K562 (cell line): ENCODE measurements around the gene ZIC2. TPM values are rescaled to one million over a fixed set of nuclear protein-coding genes. Genes with fewer than 3 reads are reported as not detected.

ENCODE experiments used
- ATAC-seq: fragments of 200-7000 bp; cut with Tn5 transposase; 3 replicates; pipeline ENCODE4 v1.9.1; 2020; ENCODE audit warnings: moderate library complexity
- BruUV-seq: library from RNA; stranded (reverse); fragments of 400-500 nt; replicated peaks from 2 replicates; lab custom pipeline; 2021; lab: Mats Ljungman, UMichigan
- CTCF ChIA-PET: fragments of 300-600 bp; formaldehyde crosslinking; extraction: SDS; loops from one replicate; lab custom pipeline; 2021; ENCODE audit warnings: low intra/inter-chr PET ratio; lab: Yijun Ruan, JAX
- POLR2A ChIA-PET: fragments of 300-600, 350-650 bp; sonication (Branson Sonifier 250); formaldehyde crosslinking; extraction: SDS; loops from one replicate; lab custom pipeline; 2021; ENCODE audit warnings: antibody characterized with exemption, inconsistent platforms; lab: Yijun Ruan, JAX
- DNase-seq, 4 experiments: peaks; one replicate each; pipeline versions ENCODE4 v3.0.0 to v3.0.0-alpha.2; 2011 to 2018; ENCODE audit warnings: low spot score in 3 of 4, mixed read lengths in 3 of 4; ENCODE audit errors: extremely low read depth in 1 of 4
- FAIRE-seq: peaks from 2 replicates; lab custom pipeline; 2011; peaks lifted over from hg19 to GRCh38; lab: Jason Lieb, UNC
- H2AFZ ChIP-seq: 2 replicates; pipeline ENCODE4 v1.6.0; 2011; ENCODE audit warnings: low read depth, low read length, control low read depth, inconsistent platforms
- H3K27ac ChIP-seq: fragments of 200-600 bp; 3 replicates; pipeline ENCODE4 v1.8.0; 2011; ENCODE audit warnings: low read depth, mild to moderate bottlenecking, control low read depth, inconsistent platforms, low read length, moderate library complexity, mixed read lengths; ENCODE audit errors: extremely low read depth
- H3K27me3 ChIP-seq, 2 experiments: fragments of 300-600 bp in 1 of 2; 2 replicates in 1 of 2; 3 replicates in 1 of 2; pipeline versions ENCODE4 v1.6.0 to v1.8.0; 2011; ENCODE audit warnings: inconsistent platforms in 2 of 2, low read length in 2 of 2, mild to moderate bottlenecking in 1 of 2, mixed read lengths in 1 of 2, moderate library complexity in 1 of 2; ENCODE audit not compliant: control insufficient read depth in 2 of 2, insufficient read depth in 2 of 2
- H3K36me3 ChIP-seq: fragments of 300-600 bp; 3 replicates; pipeline ENCODE4 v1.8.0; 2011; ENCODE audit warnings: mild to moderate bottlenecking, low read length, inconsistent platforms; ENCODE audit not compliant: control insufficient read depth, insufficient read depth
- H3K4me1 ChIP-seq, 2 experiments: fragments of 200-600 bp in 1 of 2; replicated peaks in 1 of 2; 2 replicates in 1 of 2; 3 replicates in 1 of 2; pipeline versions ENCODE4 v1.5.1 to v1.8.0; 2011; ENCODE audit warnings: inconsistent platforms in 2 of 2, low read length in 2 of 2, mild to moderate bottlenecking in 1 of 2, mixed read lengths in 1 of 2, moderate library complexity in 1 of 2; ENCODE audit not compliant: control insufficient read depth in 2 of 2, insufficient read depth in 2 of 2
- H3K4me2 ChIP-seq: 2 replicates; pipeline ENCODE4 v1.6.1; 2011; ENCODE audit warnings: low read length, control low read depth, inconsistent platforms, mixed read lengths; ENCODE audit not compliant: insufficient read depth
- H3K4me3 ChIP-seq: fragments of 200-600 bp; sonication (generic), shearing (Covaris generic); 2 replicates; pipeline ENCODE4 v1.5.1; 2016; ENCODE audit warnings: control low read depth, inconsistent platforms
- H3K79me2 ChIP-seq: fragments of 200-600 bp; 3 replicates; pipeline ENCODE4 v1.8.0; 2011; ENCODE audit warnings: low read length, inconsistent platforms; ENCODE audit not compliant: control insufficient read depth, insufficient read depth
- H3K9ac ChIP-seq, 2 experiments: 2 replicates each; pipeline versions ENCODE4 v1.6.0 to v1.6.1; 2011; ENCODE audit warnings: low read depth in 2 of 2, low read length in 2 of 2, control low read depth in 1 of 2, inconsistent platforms in 1 of 2, mild to moderate bottlenecking in 1 of 2, mixed read lengths in 1 of 2; ENCODE audit not compliant: insufficient read depth in 1 of 2
- H3K9me1 ChIP-seq: one replicate; pipeline ENCODE4 v1.6.0; 2011; ENCODE audit warnings: inconsistent platforms, mild to moderate bottlenecking, low read length, moderate library complexity; ENCODE audit not compliant: control insufficient read depth, insufficient read depth
- H3K9me3 ChIP-seq: replicated peaks from 2 replicates; pipeline ENCODE4 v1.5.1; 2011; ENCODE audit warnings: low read depth, low read length, inconsistent platforms; ENCODE audit not compliant: control insufficient read depth, insufficient read depth
- H4K20me1 ChIP-seq: replicated peaks from 2 replicates; pipeline ENCODE4 v1.6.1; 2011; ENCODE audit warnings: low read length, inconsistent platforms, mixed read lengths; ENCODE audit not compliant: control insufficient read depth, insufficient read depth
- CREB1 ChIP-seq, 2 experiments: sonication (generic) in 1 of 2; formaldehyde crosslinking in 1 of 2; IDR thresholded peaks; 2 replicates each; pipeline versions ENCODE4 v1.6.1 to v1.8.0; 2012 to 2022; ENCODE audit warnings: inconsistent platforms in 1 of 2, mild to moderate bottlenecking in 1 of 2, missing genetic modification reagents in 1 of 2, moderate library complexity in 1 of 2
- E4F1 ChIP-seq: fragments of 250-450 bp; sonication (Bioruptor Pico); IDR thresholded peaks from 2 replicates; pipeline ENCODE4 v1.5.0; 2021; ENCODE audit warnings: mild to moderate bottlenecking, borderline replicate concordance
- KAT2B ChIP-seq: IDR thresholded peaks from one replicate; pipeline ENCODE4 v1.6.1; 2012; ENCODE audit warnings: low read depth, mild to moderate bottlenecking, control low read depth, inconsistent platforms, low read length, moderate library complexity
- KLF13 ChIP-seq: fragments of 450-650 bp; IDR thresholded peaks from 2 replicates; pipeline ENCODE4 v1.6.1; 2016; ENCODE audit warnings: missing genetic modification characterization, low read depth, mild to moderate bottlenecking, missing compliant biosample characterization, moderate library complexity, borderline replicate concordance
- POU5F1 ChIP-seq: fragments of 150-350 bp; IDR thresholded peaks from 2 replicates; pipeline ENCODE4 v1.6.1; 2014; ENCODE audit warnings: borderline replicate concordance, low read length, low read depth, mild to moderate bottlenecking; ENCODE audit not compliant: partially characterized antibody
- RAD21 ChIP-seq, 2 experiments: fragments of 250-450 bp in 1 of 2; fragments of 450-650 bp in 1 of 2; sonication (Bioruptor Pico) in 1 of 2; formaldehyde crosslinking in 1 of 2; IDR thresholded peaks in 1 of 2; conservative IDR thresholded peaks in 1 of 2; 2 replicates each; pipeline versions ENCODE4 v1.4.0 to v1.8.0; 2020 to 2022; ENCODE audit warnings: mild to moderate bottlenecking in 2 of 2, moderate library complexity in 1 of 2
- SRSF1 ChIP-seq: fragments of 200-400 bp; formaldehyde crosslinking; IDR thresholded peaks from 2 replicates; pipeline ENCODE4 v1.6.1; 2017; ENCODE audit warnings: mild to moderate bottlenecking, low read depth, low read length, moderate library complexity
- ZNF444 ChIP-seq: fragments of 250-450 bp; sonication (Bioruptor Pico); IDR thresholded peaks from 2 replicates; pipeline ENCODE4 v1.4.0; 2020; ENCODE audit warnings: mild to moderate bottlenecking, moderate library complexity
- ZSCAN32 ChIP-seq: fragments of 450-650 bp; formaldehyde crosslinking; IDR thresholded peaks from 2 replicates; pipeline ENCODE4 v1.4.0; 2020; ENCODE audit warnings: mild to moderate bottlenecking, moderate library complexity
- WGBS: fragments of 100-300 bp; shearing (Covaris generic); methylation state at CpG from one replicate; pipeline ENCODE4 v1.1.6; 2016; ENCODE audit warnings: low coverage, mixed read lengths; ENCODE audit not compliant: insufficient coverage; ENCODE audit errors: missing lambda C conversion rate; 5-methylcytosine and 5-hydroxymethylcytosine counted together
- in situ Hi-C: fragments of 300-500 bp; cut with MboI; formaldehyde crosslinking; loops from 4 replicates; pipeline ENCODE4 v1.15.0; 2018; ENCODE audit warnings: inconsistent platforms, mixed read lengths
- intact Hi-C: fragments of 100-400 bp; cut with micrococcal nuclease; formaldehyde crosslinking; loops from 2 replicates; pipeline ENCODE4 v1.14.2; 2022
- polyA plus RNA-seq, 8 experiments: library from polyadenylated mRNA; depleted of rRNA in 4 of 8; stranded (reverse) in 5 of 8; unstranded in 3 of 8; fragments of >200 nt; fragmentation: Nextera tagmentation in 2 of 8; fragmentation: Illumina TruSeq in 1 of 8; extraction: Ambion mirVana in 2 of 8; extraction: Trizol in 1 of 8; gene quantifications; 2 replicates each; pipeline versions ENCODE4 v1.2.1 to v1.2.3, GENCODE V29; 2011 to 2014; ENCODE audit warnings: inconsistent platforms in 1 of 8, missing spikeins in 1 of 8
- total RNA-seq, 7 experiments: library from RNA; depleted of rRNA in 6 of 7; stranded (reverse); fragments of >200 nt in 6 of 7; fragmentation: Illumina TruSeq in 2 of 7; extraction: Trizol in 2 of 7; gene quantifications; 2 replicates each; pipeline versions ENCODE4 v1.2.1 to v1.2.3, GENCODE V29; 2011 to 2021; ENCODE audit warnings: low replicate concordance in 1 of 7

ZIC2 gene
- total and polyA plus RNA-seq, 9 of the 15 experiments (the other 6 are each of a cell fraction or from before 2014, with no cell fraction given) = 1.8 to 18.0 (median 4.5) TPM

- DNase-seq (no peak), ATAC-seq (no peak)
- CTCF ChIA-PET = no interaction called here
- Histone ChIP-seq H3K4me1 (no peaks in the 10 kb centered on the region; a peak in 1 of 5 replicates), H3K9ac (no peak overlapping the region), H3K4me2 (no peak overlapping the region), H3K4me3 (no peak overlapping the region), H3K79me2 (no peaks in the 10 kb centered on the region), H4K20me1 (no peaks in the 10 kb centered on the region)
- POLR2A ChIA-PET = no interaction called here
- no TSS peak for BruUV-seq
- in situ Hi-C loops = no loop called here
- TF ChIP-seq ZNF444 (CRISPR knock-in tag) (no peak), E4F1 (CRISPR knock-in tag) (no peak), RAD21 (CRISPR knock-in tag; conservative IDR thresholded peaks at IDR 0.05 in 1 of 2, IDR thresholded peaks at IDR 0.05 in 1 of 2) (no peak), ZSCAN32 (no peak), CREB1 (IDR thresholded peaks at IDR 0.05) (no peak), CREB1 (CRISPR knock-in tag; IDR thresholded peaks at IDR 0.05) (no peak), KLF13 (tag) (no peak), SRSF1 (no peak), KAT2B (no peak), POU5F1 (no peak)
- TF ChIP-seq, all 486 proteins: peak for 0
- Histone ChIP-seq H3K36me3 (no peaks in the 10 kb centered on the region), H3K27me3 (peaks cover 3 to 23% of the 10 kb centered on the region in 2 experiments; a peak in 3 of 5 replicates), H3K27ac (no peak overlapping the region), H3K9me3 (no peaks in the 10 kb centered on the region), H2AFZ (no peak overlapping the region), H3K9me1 (no peaks in the 10 kb centered on the region)
- intact Hi-C loops = no loop called here
- no peak for FAIRE-seq
- 6% methylated on average over 2 of the region's 2 CpGs for WGBS
These were observed 33.9 kb upstream of the ZIC2 start for GRCh38 chr13:99947666-99948065.
